ENCODE data around the gene ERRFI1.

The ERRFI1 gene

GRCh38 chr1:8043621-8044020, 17.5 kb upstream of the ERRFI1 start:
- no peak for DNase-seq (ENCODE audit: low spot score)

- DNase-seq (ENCODE audit: low spot score), result no peak
Observed at GRCh38 chr1:8042134-8042533, 16.0 kb upstream of the ERRFI1 start.

- peak; percentile 83 for DNase-seq (ENCODE audit: low spot score)
Observed at GRCh38 chr1:8040586-8040985, 14.5 kb upstream of the ERRFI1 start.

- DNase-seq (ENCODE audit: low spot score), result no peak
Observed at GRCh38 chr1:8039071-8039470, 13.0 kb upstream of the ERRFI1 start.

- DNase-seq (ENCODE audit: low spot score), result no peak
Observed at GRCh38 chr1:8035289-8035688, 9.2 kb upstream of the ERRFI1 start.

GRCh38 chr1:8033322-8033721, 7.2 kb upstream of the ERRFI1 start:
- DNase-seq (ENCODE audit: low spot score), result no peak

- no peak for DNase-seq (ENCODE audit: low spot score)
Observed at GRCh38 chr1:8032366-8032910, 6.3 kb upstream of the ERRFI1 start.

- DNase-seq (ENCODE audit: low spot score), result peak; percentile 56
Observed at GRCh38 chr1:8031176-8031785, 5.2 kb upstream of the ERRFI1 start.

GRCh38 chr1:8028571-8028910, 2.4 kb upstream of the ERRFI1 start:
- DNase-seq (ENCODE audit: low spot score), result no peak

GRCh38 chr1:8027748-8028570, 1.9 kb upstream of the ERRFI1 start:
- peak; percentile 62 for DNase-seq (ENCODE audit: low spot score)

- DNase-seq (ENCODE audit: low spot score), result no peak
Observed at GRCh38 chr1:8026976-8027747, 1.1 kb upstream of the ERRFI1 start.

GRCh38 chr1:8025671-8026144, 401 bp downstream of the ERRFI1 start:
- DNase-seq (ENCODE audit: low spot score), result peak; percentile 41

- peak; percentile 14 for DNase-seq (ENCODE audit: low spot score)
Observed at GRCh38 chr1:8025061-8025670, 943 bp downstream of the ERRFI1 start.

- no peak for DNase-seq (ENCODE audit: low spot score)
Observed at GRCh38 chr1:8024329-8024728, 1.8 kb downstream of the ERRFI1 start.

- DNase-seq (ENCODE audit: low spot score), result no peak
Observed at GRCh38 chr1:8023995-8024313, 2.2 kb downstream of the ERRFI1 start.

- DNase-seq (ENCODE audit: low spot score), result no peak
Observed at GRCh38 chr1:8023287-8023994, 2.7 kb downstream of the ERRFI1 start.

GRCh38 chr1:8022395-8023286, 3.5 kb downstream of the ERRFI1 start:
- DNase-seq (ENCODE audit: low spot score), result no peak

GRCh38 chr1:8021676-8022266, 4.3 kb downstream of the ERRFI1 start:
- no peak for DNase-seq (ENCODE audit: low spot score)

GRCh38 chr1:8020032-8020431, 6.1 kb downstream of the ERRFI1 start:
- DNase-seq (ENCODE audit: low spot score), result peak; percentile 29

- no peak for DNase-seq (ENCODE audit: low spot score)
Observed at GRCh38 chr1:8019229-8019620, 6.9 kb downstream of the ERRFI1 start.
